SU-DHL-6 (cell line): ENCODE results near the gene LRRC4C.

Source experiments
- CTCF ChIP-seq: fragments of 200-600 bp; sonication (generic); IDR thresholded peaks from one replicate; pipeline ENCODE4 v1.5.1; 2017; ENCODE audit warnings: antibody characterized with exemption, mild to moderate bottlenecking, low read length, moderate library complexity; ENCODE audit not compliant: insufficient read depth, poor library complexity, severe bottlenecking
- EZH2phosphoT487 ChIP-seq: fragments of 200-600 bp; sonication (generic), shearing (Covaris generic); conservative IDR thresholded peaks from 2 replicates; pipeline ENCODE4 v1.6.1; 2018; ENCODE audit warnings: mild to moderate bottlenecking, antibody characterized with exemption, low read length, moderate library complexity, mixed read lengths

- TF ChIP-seq CTCF = no peak
- no peak for TF ChIP-seq EZH2phosphoT487
Measured at GRCh38 chr11:40514124-40514523, 945.3 kb downstream of the LRRC4C start.
